ENCODE results near the gene TMEFF2. TPM values are rescaled to one million over a fixed set of nuclear protein-coding genes. Genes with fewer than 3 reads are reported as not detected.

The TMEFF2 gene
- total and polyA plus RNA-seq, 2 of the 8 experiments (the other 6 are each of a cell fraction or from before 2014, with no cell fraction given): 0.91 to 3.7 TPM

DNA sequence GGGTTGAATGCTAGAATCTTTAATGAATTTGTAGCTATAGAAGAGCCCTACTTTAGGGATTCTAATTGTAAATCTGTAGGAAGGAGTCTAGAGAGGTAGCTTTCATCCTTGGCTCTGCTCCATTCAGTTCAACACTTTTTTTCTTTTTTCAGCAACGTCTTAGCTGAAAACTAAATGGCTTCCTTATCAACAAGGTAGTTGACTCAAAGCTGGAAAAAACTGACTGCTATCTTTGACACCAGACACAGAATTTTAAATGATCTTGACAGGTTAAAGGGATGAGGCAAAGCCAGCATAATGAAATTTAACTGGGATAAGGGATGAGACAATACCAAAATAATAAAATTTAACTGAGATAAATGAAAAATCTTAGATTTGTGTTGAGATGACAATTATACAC is 54.9 kb downstream of the TMEFF2 start:
- ChIA-PET POLR2A (ENCODE audit: partially characterized antibody) (no interaction called here), CTCF (ENCODE audit: partially characterized antibody) (interaction anchor here (1.3 to 2.5 kb wide), 3 partner anchors 23 to 328 kb away, joined by 4 to 14 read pairs (median 8); no protein-coding TSS in a partner anchor)
- H3K4ac ChIP-seq (replicated peaks; ENCODE audit: insufficient read length, low read depth, low read length): no peak overlapping the region
- H3K4me2 ChIP-seq (ENCODE audit: insufficient read depth in 1 of 2, low read depth in 2 of 2, low read length in 2 of 2): no peak overlapping the region
- H2AK5ac ChIP-seq (ENCODE audit: low read depth, low read length): no peak overlapping the region
- no peaks in the 10 kb centered on the region for H4K20me1 ChIP-seq (replicated peaks in 1 of 2; ENCODE audit: control insufficient read depth in 1 of 2, insufficient read depth in 2 of 2, low read length in 2 of 2)
- no peak overlapping the region for H3K27ac ChIP-seq (ENCODE audit: low read depth, low read length)
- FAIRE-seq (no peak), DNase-seq (ENCODE audit: low read depth in 1 of 2, low spot score in 2 of 2) (no peak)
- no peak overlapping the region for H3K23ac ChIP-seq (ENCODE audit: insufficient read length)
- no peak overlapping the region for H2AFZ ChIP-seq (ENCODE audit: low read length)
- TF ChIP-seq POLR2AphosphoS5 (IDR thresholded peaks at IDR 0.05; ENCODE audit: low read depth, low read length) (no peak), TCF12 (IDR thresholded peaks at IDR 0.05; ENCODE audit: low read depth, low read length) (no peak)
- TF ChIP-seq, protein P1, sequence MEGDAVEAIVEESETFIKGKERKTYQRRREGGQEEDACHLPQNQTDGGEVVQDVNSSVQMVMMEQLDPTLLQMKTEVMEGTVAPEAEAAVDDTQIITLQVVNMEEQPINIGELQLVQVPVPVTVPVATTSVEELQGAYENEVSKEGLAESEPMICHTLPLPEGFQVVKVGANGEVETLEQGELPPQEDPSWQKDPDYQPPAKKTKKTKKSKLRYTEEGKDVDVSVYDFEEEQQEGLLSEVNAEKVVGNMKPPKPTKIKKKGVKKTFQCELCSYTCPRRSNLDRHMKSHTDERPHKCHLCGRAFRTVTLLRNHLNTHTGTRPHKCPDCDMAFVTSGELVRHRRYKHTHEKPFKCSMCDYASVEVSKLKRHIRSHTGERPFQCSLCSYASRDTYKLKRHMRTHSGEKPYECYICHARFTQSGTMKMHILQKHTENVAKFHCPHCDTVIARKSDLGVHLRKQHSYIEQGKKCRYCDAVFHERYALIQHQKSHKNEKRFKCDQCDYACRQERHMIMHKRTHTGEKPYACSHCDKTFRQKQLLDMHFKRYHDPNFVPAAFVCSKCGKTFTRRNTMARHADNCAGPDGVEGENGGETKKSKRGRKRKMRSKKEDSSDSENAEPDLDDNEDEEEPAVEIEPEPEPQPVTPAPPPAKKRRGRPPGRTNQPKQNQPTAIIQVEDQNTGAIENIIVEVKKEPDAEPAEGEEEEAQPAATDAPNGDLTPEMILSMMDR (IDR thresholded peaks at IDR 0.05; ENCODE audit: control extremely low read depth in 1 of 3, insufficient read depth in 1 of 3, low read depth in 1 of 3, low read length in 3 of 3): no peak
- H3K4me3 ChIP-seq (ENCODE audit: extremely low read depth in 1 of 4, insufficient read depth in 2 of 4, low read depth in 3 of 4, low read length in 4 of 4): no peak overlapping the region
- no peak overlapping the region for H2BK15ac ChIP-seq (ENCODE audit: low read length)
- no peaks in the 10 kb centered on the region for H3K9me3 ChIP-seq (ENCODE audit: insufficient read depth in 2 of 2, low read depth in 1 of 2, low read length in 1 of 2)
- no peak overlapping the region for H4K5ac ChIP-seq (ENCODE audit: insufficient read length, low read depth, low read length)
- no peaks in the 10 kb centered on the region for H3K79me2 ChIP-seq (ENCODE audit: control insufficient read depth in 1 of 2, insufficient read depth in 2 of 2, low read length in 2 of 2)
- H3K4me1 ChIP-seq (replicated peaks in 1 of 4; ENCODE audit: control insufficient read depth in 3 of 4, insufficient read depth in 4 of 4, low read length in 3 of 4): peaks cover 0 to 3% (median 1%) of the 10 kb centered on the region in 4 experiments; a peak in 1 of 7 replicates
- no peak overlapping the region for H2BK20ac ChIP-seq (ENCODE audit: low read length)
- WGBS, 2 experiments (ENCODE audit: extremely low coverage in 1 of 2, insufficient coverage in 1 of 2, insufficient read length in 1 of 2, insufficient replicate concordance in 2 of 2, low coverage in 1 of 2, low lambda C conversion rate in 2 of 2, missing lambda C conversion rate in 1 of 2): 90% methylated on average over 1 of the region's 1 CpG; no CpG with 5 or more reads in 1 of the 2 experiments
- no peak overlapping the region for H4K8ac ChIP-seq (ENCODE audit: extremely low read depth, insufficient read depth, low read length)
- H3K36me3 ChIP-seq (ENCODE audit: control insufficient read depth in 2 of 4, insufficient read depth in 4 of 4, low read length in 3 of 4): no peaks in the 10 kb centered on the region
- H3K14ac ChIP-seq (ENCODE audit: insufficient read length): no peak overlapping the region
- H3K23me2 ChIP-seq (ENCODE audit: low read depth, low read length): no peaks in the 10 kb centered on the region
- no peak overlapping the region for H2BK120ac ChIP-seq (replicated peaks; ENCODE audit: low read depth, low read length)
- no peak overlapping the region for H2BK12ac ChIP-seq (ENCODE audit: low read depth, low read length)
- H3K79me1 ChIP-seq (ENCODE audit: low read depth, low read length): no peaks in the 10 kb centered on the region
- H3K9ac ChIP-seq (replicated peaks in 1 of 4; ENCODE audit: extremely low read depth in 1 of 4, low read depth in 3 of 4, low read length in 3 of 4): no peak overlapping the region
- H3K56ac ChIP-seq (replicated peaks; ENCODE audit: insufficient read length, low read depth, low read length): no peak overlapping the region
- H4K91ac ChIP-seq (replicated peaks; ENCODE audit: insufficient read length, low read length): no peak overlapping the region
- H3K27me3 ChIP-seq (replicated peaks in 1 of 4; ENCODE audit: control insufficient read depth in 3 of 4, extremely low read depth in 1 of 4, insufficient read depth in 3 of 4, low read length in 3 of 4): no peaks in the 10 kb centered on the region
- H3K18ac ChIP-seq (ENCODE audit: extremely low read depth, low read length): no peak overlapping the region
- no peak overlapping the region for H2BK5ac ChIP-seq (ENCODE audit: low read depth, low read length)

Data from H1 (cell line).